Endothelial cell of umbilical vein (primary cell): ENCODE data around the gene IL33. TPM values are rescaled to one million over a fixed set of nuclear protein-coding genes. Genes with fewer than 3 reads are reported as not detected.

ENCODE experiments used
- BruUV-seq: library from RNA; stranded (reverse); fragments of 400-500 nt; replicated peaks from 2 replicates; lab custom pipeline; 2021; lab: Mats Ljungman, UMichigan
- CTCF ChIA-PET: fragments of 300-600, 350-600 bp; sonication (Branson Sonifier 250); formaldehyde crosslinking; loops from one replicate; lab custom pipeline; 2021; ENCODE audit warnings: antibody characterized with exemption, inconsistent platforms; lab: Charles Lee
- POLR2A ChIA-PET: fragments of 300-600, 350-600 bp; sonication (Branson Sonifier 250); formaldehyde crosslinking; loops from one replicate; lab custom pipeline; 2021; ENCODE audit warnings: antibody characterized with exemption, inconsistent platforms; lab: Charles Lee
- DNase-seq: peaks from one replicate; pipeline ENCODE4 v3.0.0-alpha.2; 2011; ENCODE audit warnings: low read depth, low spot score
- FAIRE-seq: peaks from 2 replicates; lab custom pipeline; 2011; peaks lifted over from hg19 to GRCh38; lab: Jason Lieb, UNC
- H2AFZ ChIP-seq: 2 replicates; pipeline ENCODE4 v1.6.0; 2012; ENCODE audit warnings: low read depth, low read length, control low read depth, inconsistent platforms
- H3K27ac ChIP-seq: 2 replicates; pipeline ENCODE4 v1.5.1; 2011; ENCODE audit warnings: low read depth, mild to moderate bottlenecking, control low read depth, low read length, moderate library complexity; ENCODE audit not compliant: insufficient read depth
- H3K27me3 ChIP-seq, 2 experiments: 2 replicates each; pipeline versions ENCODE4 v1.6.0 to v1.6.1; 2011; ENCODE audit warnings: low read length in 2 of 2, mixed read lengths in 1 of 2; ENCODE audit not compliant: control insufficient read depth in 2 of 2, insufficient read depth in 2 of 2
- H3K36me3 ChIP-seq, 2 experiments: 2 replicates in 1 of 2; 3 replicates in 1 of 2; pipeline ENCODE4 v1.5.1; 2011; ENCODE audit warnings: low read length in 2 of 2, mild to moderate bottlenecking in 1 of 2, moderate library complexity in 1 of 2; ENCODE audit not compliant: control insufficient read depth in 2 of 2, insufficient read depth in 2 of 2; ENCODE audit errors: extremely low read depth in 1 of 2
- H3K4me1 ChIP-seq: 3 replicates; pipeline ENCODE4 v1.5.1; 2011; ENCODE audit warnings: mild to moderate bottlenecking, low read length; ENCODE audit not compliant: control insufficient read depth, insufficient read depth; ENCODE audit errors: extremely low read depth
- H3K4me2 ChIP-seq: 2 replicates; pipeline ENCODE4 v1.6.1; 2011; ENCODE audit warnings: low read length, control low read depth, mixed read lengths; ENCODE audit not compliant: insufficient read depth
- H3K4me3 ChIP-seq, 3 experiments: fragments of 200-600 bp in 1 of 3; sonication (generic), shearing (Covaris generic) in 1 of 3; replicated peaks in 1 of 3; 2 replicates each; pipeline ENCODE4 v1.5.1; 2011 to 2016; ENCODE audit warnings: control low read depth in 3 of 3, low read length in 3 of 3, mild to moderate bottlenecking in 2 of 3, inconsistent platforms in 1 of 3, low read depth in 1 of 3, moderate library complexity in 1 of 3; ENCODE audit not compliant: insufficient read depth in 1 of 3
- H3K79me2 ChIP-seq: 2 replicates; pipeline ENCODE4 v1.6.0; 2012; ENCODE audit warnings: low read length, inconsistent platforms; ENCODE audit not compliant: control insufficient read depth, insufficient read depth
- H3K9ac ChIP-seq: replicated peaks from 2 replicates; pipeline ENCODE3; 2011; ENCODE audit warnings: low read length, control low read depth; ENCODE audit not compliant: insufficient read depth; ENCODE audit errors: extremely low read depth
- H3K9me1 ChIP-seq: replicated peaks from 3 replicates; pipeline ENCODE4 v1.6.0; 2011; ENCODE audit warnings: mild to moderate bottlenecking, low read length; ENCODE audit not compliant: control insufficient read depth, insufficient read depth; ENCODE audit errors: extremely low read depth
- H3K9me3 ChIP-seq: replicated peaks from 2 replicates; pipeline ENCODE4 v1.5.1; 2012; ENCODE audit warnings: low read length, inconsistent platforms; ENCODE audit not compliant: control insufficient read depth, insufficient read depth
- H4K20me1 ChIP-seq: replicated peaks from 2 replicates; pipeline ENCODE3; 2011; ENCODE audit warnings: mild to moderate bottlenecking, low read length; ENCODE audit not compliant: control insufficient read depth, insufficient read depth; ENCODE audit errors: extremely low read depth
- CTCF ChIP-seq, 2 donors: IDR thresholded peaks; 1 replicate in 1 of 2; 2 replicates in 1 of 2; pipeline ENCODE4 v1.5.1; 2011; ENCODE audit warnings: low read length in 2 of 2, mild to moderate bottlenecking in 2 of 2, moderate library complexity in 2 of 2, control low read depth in 1 of 2, inconsistent platforms in 1 of 2, low read depth in 1 of 2; ENCODE audit not compliant: insufficient read depth in 1 of 2; ENCODE audit errors: extremely low read depth in 1 of 2
- EZH2 ChIP-seq: IDR thresholded peaks from 2 replicates; pipeline ENCODE4 v1.6.1; 2012; ENCODE audit warnings: borderline replicate concordance, low read depth, mild to moderate bottlenecking, moderate library complexity, low read length, inconsistent platforms; ENCODE audit not compliant: severe bottlenecking
- FOS ChIP-seq: IDR thresholded peaks from 2 replicates; pipeline ENCODE4 v1.6.1; 2011; ENCODE audit warnings: mild to moderate bottlenecking, low read length, moderate library complexity, borderline replicate concordance; ENCODE audit not compliant: insufficient read depth
- GATA2 ChIP-seq: IDR thresholded peaks from 2 replicates; pipeline ENCODE4 v1.7.0; 2011; ENCODE audit warnings: low read depth, mild to moderate bottlenecking, moderate library complexity, mixed read lengths, low read length; ENCODE audit not compliant: insufficient read length, insufficient read depth
- JUN ChIP-seq: IDR thresholded peaks from 2 replicates; pipeline ENCODE4 v1.6.1; 2011; ENCODE audit warnings: borderline replicate concordance, low read depth; ENCODE audit not compliant: insufficient read length, insufficient read depth
- MYC ChIP-seq: IDR thresholded peaks from one replicate; pipeline ENCODE4 v1.6.1; 2011; ENCODE audit warnings: mild to moderate bottlenecking, low read depth, low read length
- POLR2A ChIP-seq: IDR thresholded peaks from 2 replicates; pipeline ENCODE4 v1.6.1; 2012; ENCODE audit warnings: low read depth, mild to moderate bottlenecking, control low read depth, low read length
- POLR2AphosphoS5 ChIP-seq: IDR thresholded peaks from 2 replicates; pipeline ENCODE4 v1.6.1; 2012; ENCODE audit warnings: low read depth, mild to moderate bottlenecking, control low read depth, low read length, moderate library complexity; ENCODE audit not compliant: insufficient read depth
- dilution Hi-C: fragments of 300-500 bp; cut with MboI; formaldehyde crosslinking; loops from one replicate; pipeline ENCODE4 v1.15.0; 2019; ENCODE audit warnings: low sequenced_read_pairs; ENCODE audit not compliant: extremely low pct_ligation_motif_present
- intact Hi-C: fragments of 100-400 bp; cut with micrococcal nuclease; formaldehyde crosslinking; loops from one replicate; pipeline ENCODE4 v1.10.0; 2022
- polyA plus RNA-seq, 4 experiments: library from polyadenylated mRNA; depleted of rRNA in 3 of 4; stranded (reverse) in 3 of 4; unstranded in 1 of 4; fragments of >200 nt; gene quantifications; 2 replicates each; pipeline versions ENCODE4 v1.2.1 to v1.2.3, GENCODE V29; 2011 to 2012; ENCODE audit warnings: missing spikeins in 1 of 4
- total RNA-seq: library from RNA; stranded (reverse); gene quantifications from 2 replicates; pipeline ENCODE4 v1.2.3, GENCODE V29; 2021
- TF ChIP-seq, protein P1 (sequence below): IDR thresholded peaks from 2 replicates; pipeline ENCODE4 v1.6.1; 2011; ENCODE audit not compliant: insufficient read depth, insufficient read length

The IL33 gene
- total and polyA plus RNA-seq, 2 donors (not counting 3 experiments of a cell fraction or from before 2014, with no cell fraction given): 8.7 to 13.8 TPM

DNA sequence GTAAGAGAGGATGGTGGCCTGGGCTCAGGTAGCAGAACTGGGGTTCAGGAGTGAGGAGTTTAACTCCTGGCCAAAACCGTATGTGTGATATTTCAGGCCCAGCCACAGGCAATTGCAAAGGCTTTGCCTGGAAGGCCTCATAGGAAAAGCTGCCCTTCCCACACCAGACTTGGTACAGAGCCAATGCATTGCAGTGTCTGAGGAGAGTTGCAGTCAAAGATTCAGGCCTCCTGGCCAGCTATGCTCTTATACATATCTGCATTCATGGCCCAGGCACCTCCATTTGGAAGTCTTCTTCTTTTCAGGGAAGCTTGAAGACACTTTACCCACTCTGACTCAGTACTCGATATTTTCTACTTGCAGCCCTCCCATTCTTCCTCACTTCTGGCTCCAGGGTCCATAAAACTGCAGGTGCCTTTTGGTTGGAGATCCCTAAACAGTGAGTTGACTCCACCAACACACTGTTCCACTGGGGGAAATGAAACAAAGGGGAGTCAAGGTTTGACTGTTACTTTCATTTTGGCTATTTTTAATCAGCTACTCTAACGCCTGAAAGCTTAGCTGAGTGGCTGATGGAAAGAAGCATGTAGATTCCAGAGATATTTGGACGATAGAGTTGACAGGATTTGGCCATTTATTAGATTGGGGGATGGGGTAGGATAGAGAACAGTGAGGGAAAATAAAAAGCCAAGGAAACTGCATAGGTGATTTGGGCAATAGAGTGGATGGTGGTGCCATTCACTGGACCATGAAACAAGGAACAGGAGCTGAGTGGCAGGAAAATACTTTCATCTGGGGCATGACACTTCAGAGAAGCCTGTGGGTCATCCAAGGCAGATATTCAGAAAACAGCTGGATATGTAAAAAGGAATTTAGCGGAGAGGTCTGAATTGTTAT lies 30.6 kb upstream of the IL33 start:
- no peak overlapping the region for H3K4me2 ChIP-seq
- peak overlapping the region; percentile 27 for H2AFZ ChIP-seq
- no peaks in the 10 kb centered on the region for H3K79me2 ChIP-seq
- peaks cover 15% of the 10 kb centered on the region for H3K4me1 ChIP-seq
- CTCF ChIA-PET: interaction anchor here (0.9 to 4.6 kb wide), 4 partner anchors 10 to 131 kb away, joined by 4 to 25 read pairs (median 10); no protein-coding TSS in a partner anchor
- intact Hi-C loops: no loop called here
- H3K9me3 ChIP-seq: no peaks in the 10 kb centered on the region
- H4K20me1 ChIP-seq: no peaks in the 10 kb centered on the region
- no peak overlapping the region for H3K27ac ChIP-seq
- no TSS peak for BruUV-seq
- H3K4me3 ChIP-seq: no peak overlapping the region
- dilution Hi-C loops: no loop called here
- no peak overlapping the region for H3K9ac ChIP-seq
- POLR2A ChIA-PET: no interaction called here
- no peaks in the 10 kb centered on the region for H3K9me1 ChIP-seq
- DNase-seq: peak; percentile 63
- TF ChIP-seq JUN (no peak), GATA2 (no peak), POLR2AphosphoS5 (no peak), CTCF (IDR thresholded peaks at IDR 0.05; ENCODE audit: extremely low read depth in 1 of 2, insufficient read depth in 1 of 2, low read depth in 1 of 2, low read length in 2 of 2) (no peak), EZH2 (no peak), MYC (no peak), POLR2A (no peak), FOS (no peak)
- TF ChIP-seq, protein P1, sequence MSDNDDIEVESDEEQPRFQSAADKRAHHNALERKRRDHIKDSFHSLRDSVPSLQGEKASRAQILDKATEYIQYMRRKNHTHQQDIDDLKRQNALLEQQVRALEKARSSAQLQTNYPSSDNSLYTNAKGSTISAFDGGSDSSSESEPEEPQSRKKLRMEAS: no peak
- H3K27me3 ChIP-seq: no peaks in the 10 kb centered on the region
- no peaks in the 10 kb centered on the region for H3K36me3 ChIP-seq
- FAIRE-seq: no peak
